SU-DHL-6 (cell line): ENCODE results near the gene PLCH1.

Experiments used
- H2AFZ ChIP-seq: fragments of 200-600 bp; sonication (generic); 2 replicates; pipeline ENCODE4 v1.6.1; 2014; ENCODE audit warnings: low read depth, mild to moderate bottlenecking, moderate library complexity, mixed read lengths, antibody characterized with exemption, low read length; ENCODE audit not compliant: severe bottlenecking
- H3F3A ChIP-seq: fragments of 200-600 bp; shearing (Covaris generic); 2 replicates; pipeline ENCODE4 v1.6.0; 2016; ENCODE audit warnings: antibody characterized with exemption, mild to moderate bottlenecking; ENCODE audit not compliant: insufficient read depth
- H3K27ac ChIP-seq: fragments of 200-600 bp; sonication (generic); 2 replicates; pipeline ENCODE4 v1.5.1; 2016; ENCODE audit warnings: low read depth, mild to moderate bottlenecking, low read length, moderate library complexity, mixed read lengths
- H3K27me3 ChIP-seq: fragments of 200-600 bp; sonication (generic), shearing (Covaris generic); 2 replicates; pipeline ENCODE4 v1.6.0; 2014; ENCODE audit warnings: mild to moderate bottlenecking, low read length
- H3K36me3 ChIP-seq: fragments of 200-600 bp; sonication (generic); 2 replicates; pipeline ENCODE4 v1.6.1; 2014; ENCODE audit warnings: mild to moderate bottlenecking, low read length, mixed read lengths
- H3K4me2 ChIP-seq: fragments of 300-600, 200-600 bp; shearing (Covaris generic), sonication (generic); 2 replicates; pipeline ENCODE4 v1.6.0; 2014; ENCODE audit warnings: low read length, low read depth, mild to moderate bottlenecking; ENCODE audit not compliant: poor library complexity, severe bottlenecking
- H3K4me3 ChIP-seq: fragments of 200-600 bp; sonication (generic); 2 replicates; pipeline ENCODE4 v1.5.1; 2014; ENCODE audit warnings: antibody characterized with exemption, low read length, mild to moderate bottlenecking, mixed read lengths; ENCODE audit not compliant: insufficient read depth, poor library complexity, severe bottlenecking
- H3K79me2 ChIP-seq: fragments of 200-600 bp; sonication (generic); 2 replicates; pipeline ENCODE4 v1.6.1; 2014; ENCODE audit warnings: mild to moderate bottlenecking, low read length, moderate library complexity; ENCODE audit not compliant: insufficient read depth
- H3K9ac ChIP-seq: fragments of 200-600 bp; sonication (generic); 2 replicates; pipeline ENCODE4 v1.7.0; 2014; ENCODE audit warnings: mild to moderate bottlenecking, low read length
- H3K9me2 ChIP-seq: fragments of 200-600 bp; sonication (generic); replicated peaks from 2 replicates; pipeline ENCODE4 v1.6.1; 2014; ENCODE audit warnings: low read length; ENCODE audit not compliant: insufficient read depth
- H3K9me3 ChIP-seq: fragments of 200-600 bp; sonication (generic); 2 replicates; pipeline ENCODE4 v1.6.1; 2014; ENCODE audit warnings: low read length, mixed read lengths; ENCODE audit not compliant: insufficient read depth
- H4K20me1 ChIP-seq: fragments of 200-600 bp; sonication (generic); 2 replicates; pipeline ENCODE4 v1.6.1; 2014; ENCODE audit warnings: low read depth, mild to moderate bottlenecking, antibody characterized with exemption, low read length, moderate library complexity, mixed read lengths
- CTCF ChIP-seq: fragments of 200-600 bp; sonication (generic); IDR thresholded peaks from one replicate; pipeline ENCODE4 v1.5.1; 2017; ENCODE audit warnings: antibody characterized with exemption, mild to moderate bottlenecking, low read length, moderate library complexity; ENCODE audit not compliant: insufficient read depth, poor library complexity, severe bottlenecking
- EZH2phosphoT487 ChIP-seq: fragments of 200-600 bp; sonication (generic), shearing (Covaris generic); conservative IDR thresholded peaks from 2 replicates; pipeline ENCODE4 v1.6.1; 2018; ENCODE audit warnings: mild to moderate bottlenecking, antibody characterized with exemption, low read length, moderate library complexity, mixed read lengths

The PLCH1 gene

GRCh38 chr3:155420881-155421486 is 323.9 kb downstream of the PLCH1 start:
- Histone ChIP-seq H3K79me2 (no peaks in the 10 kb centered on the region), H3K36me3 (no peaks in the 10 kb centered on the region), H3K9me3 (no peaks in the 10 kb centered on the region), H3K27ac (no peak overlapping the region), H3K9ac (no peak overlapping the region), H3K4me3 (no peak overlapping the region), H4K20me1 (no peaks in the 10 kb centered on the region), H3F3A (no peaks in the 10 kb centered on the region), H3K27me3 (no peaks in the 10 kb centered on the region), H3K9me2 (no peaks in the 10 kb centered on the region), H3K4me2 (no peak overlapping the region), H2AFZ (no peak overlapping the region)
- no peak for TF ChIP-seq EZH2phosphoT487

GRCh38 chr3:155420406-155420805 is 324.5 kb downstream of the PLCH1 start:
- H3K9ac ChIP-seq, result no peak overlapping the region
- no peak overlapping the region for H3K4me2 ChIP-seq
- TF ChIP-seq CTCF, result no peak
- H3K9me2 ChIP-seq, result no peaks in the 10 kb centered on the region
- no peak overlapping the region for H2AFZ ChIP-seq
- H3K79me2 ChIP-seq, result no peaks in the 10 kb centered on the region
- no peaks in the 10 kb centered on the region for H3K27me3 ChIP-seq
- H3F3A ChIP-seq, result no peaks in the 10 kb centered on the region
- H4K20me1 ChIP-seq, result no peaks in the 10 kb centered on the region
- H3K27ac ChIP-seq, result no peak overlapping the region
- H3K9me3 ChIP-seq, result no peaks in the 10 kb centered on the region
- no peak overlapping the region for H3K4me3 ChIP-seq
- H3K36me3 ChIP-seq, result no peaks in the 10 kb centered on the region

GRCh38 chr3:155418407-155418806 is 326.5 kb downstream of the PLCH1 start:
- H3F3A ChIP-seq, result no peaks in the 10 kb centered on the region
- H3K4me3 ChIP-seq, result no peak overlapping the region
- no peak overlapping the region for H3K9ac ChIP-seq
- H3K36me3 ChIP-seq, result no peaks in the 10 kb centered on the region
- H3K9me3 ChIP-seq, result no peaks in the 10 kb centered on the region
- H3K4me2 ChIP-seq, result no peak overlapping the region
- no peaks in the 10 kb centered on the region for H3K79me2 ChIP-seq
- H4K20me1 ChIP-seq, result no peaks in the 10 kb centered on the region
- H3K27ac ChIP-seq, result no peak overlapping the region
- no peak overlapping the region for H2AFZ ChIP-seq
- H3K27me3 ChIP-seq, result no peaks in the 10 kb centered on the region
- H3K9me2 ChIP-seq, result no peaks in the 10 kb centered on the region
- TF ChIP-seq CTCF (no peak), EZH2phosphoT487 (no peak)

- H3K4me2 ChIP-seq, result no peak overlapping the region
- TF ChIP-seq CTCF (no peak), EZH2phosphoT487 (no peak)
- no peak overlapping the region for H3K4me3 ChIP-seq
- H3K9ac ChIP-seq, result no peak overlapping the region
- no peaks in the 10 kb centered on the region for H3K27me3 ChIP-seq
- no peaks in the 10 kb centered on the region for H3K36me3 ChIP-seq
- no peaks in the 10 kb centered on the region for H3K9me3 ChIP-seq
- H3K9me2 ChIP-seq, result no peaks in the 10 kb centered on the region
- no peak overlapping the region for H3K27ac ChIP-seq
- no peaks in the 10 kb centered on the region for H4K20me1 ChIP-seq
- H3K79me2 ChIP-seq, result no peaks in the 10 kb centered on the region
- no peak overlapping the region for H2AFZ ChIP-seq
- H3F3A ChIP-seq, result no peaks in the 10 kb centered on the region
Measured at GRCh38 chr3:155417119-155417517, 327.8 kb downstream of the PLCH1 start.
